SK-N-SH treated with all-trans-retinoic acid at 6 μM for 48 hours (cell line): ENCODE measurements around the gene PRAF2.

Experiments
- PATZ1 ChIP-seq: fragments of 250-450 bp; sonication (Bioruptor Pico); IDR thresholded peaks from 2 replicates; pipeline ENCODE4 v1.8.0; 2020; ENCODE audit warnings: mild to moderate bottlenecking, moderate library complexity, borderline replicate concordance
- ZFP30 ChIP-seq: fragments of 450-650 bp; formaldehyde crosslinking; IDR thresholded peaks from 2 replicates; pipeline ENCODE4 v1.5.0; 2022; ENCODE audit warnings: mild to moderate bottlenecking, moderate library complexity

GRCh38 chrX:49116716-49117115 is 42.9 kb upstream of the PRAF2 start:
- TF ChIP-seq PATZ1 (CRISPR knock-in tag) (no peak), ZFP30 (CRISPR knock-in tag) (no peak)
